Osteoblast (primary cell): ENCODE data around the gene LSM14B. TPM values are rescaled to one million over a fixed set of nuclear protein-coding genes. Genes with fewer than 3 reads are reported as not detected.

Experiments
- DNase-seq: peaks from one replicate; pipeline ENCODE4 v3.0.0; 2011; ENCODE audit warnings: low spot score, mixed read lengths; ENCODE audit not compliant: insufficient read length; ENCODE audit errors: missing footprints
- H2AFZ ChIP-seq: 2 replicates; pipeline ENCODE4 v1.6.0; 2011; ENCODE audit warnings: mild to moderate bottlenecking, low read length
- H3K27ac ChIP-seq: 2 replicates; pipeline ENCODE4 v1.5.1; 2011; ENCODE audit warnings: mild to moderate bottlenecking, low read depth, low read length, moderate library complexity
- H3K27me3 ChIP-seq: 2 replicates; pipeline ENCODE4 v1.6.0; 2012; ENCODE audit warnings: mild to moderate bottlenecking, control low read depth, inconsistent platforms, low read length, moderate library complexity; ENCODE audit not compliant: insufficient read depth
- H3K36me3 ChIP-seq: 2 replicates; pipeline ENCODE4 v1.5.1; 2011; ENCODE audit warnings: mild to moderate bottlenecking, low read length, control low read depth, moderate library complexity; ENCODE audit not compliant: insufficient read depth
- H3K4me1 ChIP-seq: 2 replicates; pipeline ENCODE4 v1.5.1; 2011; ENCODE audit warnings: mild to moderate bottlenecking, low read length, control low read depth, moderate library complexity; ENCODE audit not compliant: insufficient read depth
- H3K4me2 ChIP-seq: 2 replicates; pipeline ENCODE4 v1.6.0; 2011; ENCODE audit warnings: mild to moderate bottlenecking, low read length; ENCODE audit not compliant: insufficient read depth
- H3K4me3 ChIP-seq: fragments of 200-600 bp; sonication (generic); 3 replicates; pipeline ENCODE4 v1.5.1; 2012; ENCODE audit warnings: mild to moderate bottlenecking, low read length, inconsistent platforms; ENCODE audit not compliant: insufficient read depth
- H3K79me2 ChIP-seq: 2 replicates; pipeline ENCODE4 v1.6.0; 2012; ENCODE audit warnings: mild to moderate bottlenecking, low read length, control low read depth, inconsistent platforms; ENCODE audit not compliant: insufficient read depth
- H3K9me3 ChIP-seq: 2 replicates; pipeline ENCODE4 v1.5.1; 2011; ENCODE audit warnings: low read depth, low read length, control low read depth
- H4K20me1 ChIP-seq: 2 replicates; pipeline ENCODE4 v1.6.0; 2012; ENCODE audit warnings: mild to moderate bottlenecking, low read length, control low read depth; ENCODE audit not compliant: insufficient read depth
- total RNA-seq: library from RNA; depleted of rRNA; stranded (reverse); fragments of >200 nt; gene quantifications from 2 replicates; pipeline ENCODE4 v1.2.3, GENCODE V29; 2012
- TF ChIP-seq, protein P1 (sequence below): IDR thresholded peaks from 2 replicates; pipeline ENCODE4 v1.5.1; 2011; ENCODE audit warnings: mild to moderate bottlenecking, low read depth, low read length, moderate library complexity; ENCODE audit errors: extremely low read depth

Gene LSM14B
- total RNA-seq, 1 donor: 48.5 TPM

DNA sequence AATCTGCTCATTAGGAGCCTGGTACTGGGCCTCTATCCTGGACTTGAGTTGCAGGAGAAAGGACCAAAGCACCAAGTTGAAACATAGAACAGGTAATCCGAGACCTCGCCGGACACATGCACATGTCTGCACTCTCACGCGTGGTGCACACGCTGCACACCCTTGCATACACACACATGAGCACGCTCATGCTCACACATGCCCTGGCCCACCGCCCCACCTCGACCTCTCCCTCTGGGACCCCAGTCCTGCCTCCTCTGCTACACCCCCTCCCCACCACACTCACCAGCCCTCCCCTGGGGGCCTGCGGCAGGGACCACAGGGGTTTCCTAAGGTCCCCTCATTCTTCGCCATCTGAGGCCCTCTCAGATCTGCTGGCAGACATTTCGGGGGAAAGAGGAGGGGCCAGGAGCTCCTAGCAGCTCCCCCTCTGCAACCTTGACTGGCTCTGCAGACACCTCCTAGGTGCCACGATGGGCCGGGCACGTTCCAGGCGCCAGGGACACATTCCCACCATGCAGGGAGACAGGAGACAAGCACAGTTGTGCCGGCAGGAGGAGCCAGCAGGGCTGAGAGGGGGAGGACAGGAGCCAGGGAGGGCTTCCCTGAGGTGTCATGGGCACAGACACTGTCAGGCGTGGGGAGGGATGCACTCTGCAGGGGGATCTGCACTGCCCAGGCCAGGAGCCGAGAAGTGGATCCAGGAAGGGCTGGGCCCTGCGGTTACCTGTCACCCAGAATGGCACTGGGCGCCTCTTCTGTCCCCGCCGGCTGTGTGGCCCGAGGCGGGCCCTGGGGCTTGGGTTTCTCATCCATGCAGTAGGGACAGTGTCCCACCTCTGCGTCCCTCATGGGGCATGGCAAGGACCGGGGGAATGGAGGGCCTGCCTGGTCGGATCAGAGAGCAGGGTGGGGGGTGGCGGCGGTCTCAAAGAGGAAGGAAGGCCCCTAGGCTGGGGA lies 25.6 kb upstream of the LSM14B start:
- H3K27ac ChIP-seq: no peak overlapping the region
- H3K27me3 ChIP-seq: no peaks in the 10 kb centered on the region
- DNase-seq: no peak
- H3K4me2 ChIP-seq: no peak overlapping the region
- no peak overlapping the region for H2AFZ ChIP-seq
- no peaks in the 10 kb centered on the region for H4K20me1 ChIP-seq
- peaks cover 4% of the 10 kb centered on the region for H3K4me1 ChIP-seq
- TF ChIP-seq, protein P1, sequence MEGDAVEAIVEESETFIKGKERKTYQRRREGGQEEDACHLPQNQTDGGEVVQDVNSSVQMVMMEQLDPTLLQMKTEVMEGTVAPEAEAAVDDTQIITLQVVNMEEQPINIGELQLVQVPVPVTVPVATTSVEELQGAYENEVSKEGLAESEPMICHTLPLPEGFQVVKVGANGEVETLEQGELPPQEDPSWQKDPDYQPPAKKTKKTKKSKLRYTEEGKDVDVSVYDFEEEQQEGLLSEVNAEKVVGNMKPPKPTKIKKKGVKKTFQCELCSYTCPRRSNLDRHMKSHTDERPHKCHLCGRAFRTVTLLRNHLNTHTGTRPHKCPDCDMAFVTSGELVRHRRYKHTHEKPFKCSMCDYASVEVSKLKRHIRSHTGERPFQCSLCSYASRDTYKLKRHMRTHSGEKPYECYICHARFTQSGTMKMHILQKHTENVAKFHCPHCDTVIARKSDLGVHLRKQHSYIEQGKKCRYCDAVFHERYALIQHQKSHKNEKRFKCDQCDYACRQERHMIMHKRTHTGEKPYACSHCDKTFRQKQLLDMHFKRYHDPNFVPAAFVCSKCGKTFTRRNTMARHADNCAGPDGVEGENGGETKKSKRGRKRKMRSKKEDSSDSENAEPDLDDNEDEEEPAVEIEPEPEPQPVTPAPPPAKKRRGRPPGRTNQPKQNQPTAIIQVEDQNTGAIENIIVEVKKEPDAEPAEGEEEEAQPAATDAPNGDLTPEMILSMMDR: no peak
- H3K36me3 ChIP-seq: no peaks in the 10 kb centered on the region
- H3K9me3 ChIP-seq: peaks cover 2% of the 10 kb centered on the region
- no peaks in the 10 kb centered on the region for H3K79me2 ChIP-seq
- no peak overlapping the region for H3K4me3 ChIP-seq

DNA sequence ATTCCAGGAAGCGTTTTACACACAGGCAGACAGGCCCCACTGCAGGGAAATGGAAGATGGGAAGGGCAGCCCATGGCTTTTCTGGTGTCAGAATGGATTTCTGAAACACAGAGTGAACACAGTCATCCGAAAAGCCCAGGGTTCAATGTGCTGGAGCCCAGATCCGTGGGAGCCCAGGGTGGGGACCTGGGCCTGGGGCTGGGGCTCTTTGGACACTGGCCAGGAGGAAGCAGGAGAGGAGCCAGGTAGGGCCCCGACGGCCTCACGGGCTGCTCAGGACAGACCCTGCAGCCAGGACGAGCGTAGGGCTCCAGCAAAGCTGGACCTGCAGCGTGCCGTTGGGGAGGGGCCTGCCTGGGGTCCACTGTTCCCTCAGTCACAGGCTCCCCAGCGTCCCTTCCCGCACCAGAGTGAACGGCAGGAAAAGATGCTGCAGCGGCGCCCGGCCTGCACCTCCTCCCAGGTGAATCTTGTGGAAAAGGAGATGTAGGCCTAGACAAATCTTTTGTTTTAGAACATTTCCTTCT lies 24.3 kb upstream of the LSM14B start:
- no peak overlapping the region for H3K27ac ChIP-seq
- H3K4me1 ChIP-seq: no peaks in the 10 kb centered on the region
- H3K27me3 ChIP-seq: no peaks in the 10 kb centered on the region
- no peak overlapping the region for H3K4me3 ChIP-seq
- H4K20me1 ChIP-seq: no peaks in the 10 kb centered on the region
- H3K4me2 ChIP-seq: no peak overlapping the region
- H2AFZ ChIP-seq: no peak overlapping the region
- no peaks in the 10 kb centered on the region for H3K36me3 ChIP-seq
- no peak for DNase-seq
- H3K9me3 ChIP-seq: peaks cover 2% of the 10 kb centered on the region
- H3K79me2 ChIP-seq: no peaks in the 10 kb centered on the region
- TF ChIP-seq, protein P1: no peak

DNA sequence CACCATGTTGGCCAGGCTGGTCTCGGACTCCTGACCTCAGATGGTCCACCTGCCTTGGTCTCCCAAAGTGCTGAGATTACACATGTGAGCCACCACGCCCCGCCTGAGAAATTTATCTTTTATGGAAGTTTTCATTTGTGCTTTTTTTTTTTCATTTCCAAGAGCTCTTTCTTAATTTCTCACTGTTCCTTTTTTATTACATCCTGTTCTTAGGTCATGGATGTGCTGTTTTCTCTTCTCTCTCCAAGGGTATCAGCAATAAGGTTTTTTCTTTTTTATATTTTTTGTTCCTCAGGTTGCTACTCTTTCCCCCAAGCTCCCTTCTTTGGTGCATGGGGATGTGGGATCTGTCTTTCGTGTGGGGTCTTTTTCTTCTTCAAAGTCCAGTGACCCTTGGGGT lies 21.2 kb upstream of the LSM14B start:
- no peaks in the 10 kb centered on the region for H4K20me1 ChIP-seq
- H2AFZ ChIP-seq: no peak overlapping the region
- H3K27ac ChIP-seq: no peak overlapping the region
- H3K4me3 ChIP-seq: no peak overlapping the region
- no peak overlapping the region for H3K4me2 ChIP-seq
- H3K9me3 ChIP-seq: peaks cover 2% of the 10 kb centered on the region
- TF ChIP-seq, protein P1: no peak
- no peaks in the 10 kb centered on the region for H3K4me1 ChIP-seq
- no peaks in the 10 kb centered on the region for H3K27me3 ChIP-seq
- DNase-seq: no peak
- H3K79me2 ChIP-seq: no peaks in the 10 kb centered on the region
- H3K36me3 ChIP-seq: no peaks in the 10 kb centered on the region

DNA sequence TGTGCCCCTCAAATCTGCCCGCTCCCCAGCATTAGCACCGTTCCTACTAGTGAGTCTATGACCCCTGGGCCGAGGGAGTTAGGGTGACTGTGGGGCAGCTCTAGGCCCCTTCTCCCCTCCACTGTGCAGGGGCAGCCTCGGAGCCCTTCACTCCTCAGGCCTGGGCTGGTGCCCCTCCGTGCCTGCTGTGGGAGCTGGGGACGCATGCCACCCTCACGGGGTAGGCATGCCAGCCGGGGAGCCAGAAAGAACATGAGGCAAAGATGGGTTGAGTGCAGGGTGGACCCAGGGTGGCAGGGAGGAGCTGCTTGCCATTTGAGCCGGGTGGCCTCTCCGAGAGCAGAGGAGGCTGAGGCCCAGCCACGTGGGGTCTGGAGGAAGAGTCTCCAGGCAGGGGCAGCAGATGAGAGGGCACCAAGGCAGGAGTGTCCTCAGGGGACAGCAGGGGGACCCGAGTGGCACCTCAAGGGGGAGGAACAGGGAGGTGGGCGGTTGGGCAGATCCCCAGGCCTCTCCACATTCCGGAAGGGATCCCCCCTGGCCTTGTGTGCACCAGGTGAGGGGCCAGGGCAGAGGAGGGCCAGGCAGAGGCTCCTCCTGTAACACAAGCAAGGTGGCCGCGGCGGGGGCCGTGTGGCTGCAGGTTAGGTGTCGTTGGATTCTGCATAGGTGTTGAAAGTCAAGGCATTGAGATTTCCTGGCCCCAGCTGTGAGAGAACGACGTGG lies 18.6 kb upstream of the LSM14B start:
- Histone ChIP-seq H3K4me1 (no peaks in the 10 kb centered on the region), H3K79me2 (no peaks in the 10 kb centered on the region), H3K9me3 (peaks cover 6% of the 10 kb centered on the region), H2AFZ (no peak overlapping the region), H4K20me1 (no peaks in the 10 kb centered on the region), H3K4me3 (no peak overlapping the region), H3K27ac (no peak overlapping the region), H3K4me2 (no peak overlapping the region), H3K36me3 (no peaks in the 10 kb centered on the region), H3K27me3 (no peaks in the 10 kb centered on the region)
- DNase-seq: no peak
- TF ChIP-seq, protein P1: no peak
